ACHN (cell line): ENCODE measurements around the gene NUP210.

Experiments used
- DNase-seq: peaks from one replicate; pipeline ENCODE4 v3.0.0-alpha.2; 2015
- in situ Hi-C: cut with HindIII; loops from 2 replicates; pipeline ENCODE4 v1.10.0; 2017; ENCODE audit warnings: low sequenced_read_pairs, low pct_ligation_motif_present, low pct_unique_long_range_greater_than_20kb

NUP210 gene

DNA sequence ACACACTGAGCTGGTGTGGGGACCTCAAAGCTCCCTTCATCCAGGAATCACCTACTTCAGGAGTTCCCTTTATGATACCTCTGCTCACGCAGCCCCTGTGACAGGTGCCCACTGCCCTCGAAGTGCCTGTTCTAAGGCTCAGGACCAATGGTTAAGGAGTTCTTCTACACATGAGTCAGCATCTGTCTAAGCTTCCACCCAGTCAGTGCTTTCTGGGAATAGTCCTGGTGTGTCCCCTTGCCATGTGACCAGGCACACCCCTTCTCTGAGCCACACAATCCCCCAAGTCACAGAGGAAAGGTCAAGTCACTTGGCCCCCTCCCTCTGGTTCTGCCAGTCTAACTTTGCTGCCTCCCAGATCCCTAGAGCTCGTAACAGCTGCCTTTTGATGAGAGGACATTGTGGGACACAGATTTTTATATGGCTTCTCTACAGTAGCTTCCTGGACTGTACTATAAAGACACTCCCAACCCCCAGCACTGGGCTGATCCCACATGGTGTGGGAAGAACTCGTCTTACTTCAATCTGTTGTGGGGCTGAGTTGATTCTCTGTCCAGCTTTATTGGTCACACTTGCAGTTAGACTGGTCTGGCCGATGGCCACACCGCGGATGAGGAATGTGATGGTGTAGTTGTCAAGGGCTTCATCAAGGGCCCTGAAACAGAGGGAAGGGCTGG, 78.8 kb downstream of the NUP210 start:
- in situ Hi-C loops = no loop called here
- no peak for DNase-seq

DNA sequence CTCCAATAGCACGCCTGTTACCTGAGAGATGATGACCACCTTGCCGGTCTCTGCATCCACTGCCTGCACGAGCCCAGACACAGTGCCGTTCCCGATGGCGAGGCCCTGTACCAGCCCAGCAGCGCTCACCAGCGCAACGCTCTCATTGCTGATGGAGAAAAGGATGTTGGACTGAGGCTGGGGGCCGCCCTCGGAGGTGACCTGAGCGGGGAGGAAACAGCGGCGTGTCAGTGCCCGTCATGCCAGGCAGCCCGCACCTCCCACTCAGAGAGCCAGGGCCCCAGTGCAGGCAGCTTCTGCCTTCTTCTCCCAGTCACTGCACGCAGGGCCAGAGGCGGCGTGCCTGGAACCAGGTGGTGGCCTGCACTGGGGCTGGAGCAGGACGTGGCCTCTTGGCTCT, 80.3 kb downstream of the NUP210 start:
- in situ Hi-C loops = no loop called here
- no peak for DNase-seq

- peak; percentile 5 for DNase-seq
- in situ Hi-C loops = no loop called here
These were observed 81.1 kb downstream of the NUP210 start for GRCh38 chr3:13338996-13339395.

DNA sequence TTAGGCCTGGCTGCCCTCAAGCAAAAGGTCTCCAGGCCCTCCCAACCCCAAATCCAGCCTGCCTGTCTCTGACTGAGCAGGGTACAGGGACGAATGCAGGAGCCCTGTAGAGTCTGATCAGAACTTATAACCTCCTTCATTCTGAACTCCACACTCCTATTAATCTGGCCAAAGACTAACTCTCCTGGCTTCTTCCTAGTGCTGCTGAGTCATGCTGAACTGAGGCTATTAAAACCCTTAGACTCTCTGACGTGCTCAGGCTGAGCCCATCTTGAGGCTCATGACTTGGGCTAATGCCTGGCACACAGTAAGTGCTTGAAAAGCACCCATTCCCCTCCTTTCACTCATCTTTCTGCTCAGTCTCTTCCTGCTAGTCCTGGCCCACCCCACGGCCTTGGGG, 81.9 kb downstream of the NUP210 start:
- in situ Hi-C loops = no loop called here
- peak; percentile 15 for DNase-seq

DNA sequence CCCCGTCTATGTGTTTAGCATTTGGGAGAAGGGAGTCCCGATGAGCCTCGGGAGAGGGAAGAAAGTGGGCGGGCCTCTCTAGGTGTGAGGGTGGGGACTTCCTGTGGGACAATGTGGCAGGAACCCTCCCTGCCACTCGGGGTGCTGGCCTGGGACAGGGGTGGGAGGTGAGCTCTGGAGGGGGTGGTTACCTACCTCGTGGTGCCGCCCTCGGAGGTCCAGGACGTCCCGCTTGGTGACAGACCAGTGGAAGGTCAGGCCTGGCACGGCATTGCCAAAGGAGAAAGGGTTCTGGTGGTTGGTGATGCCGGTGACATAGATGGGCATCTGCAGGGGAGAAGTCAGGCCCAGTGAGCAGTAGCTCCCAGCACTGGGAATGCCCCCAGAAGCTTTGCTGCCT, 83.5 kb downstream of the NUP210 start:
- DNase-seq = no peak
- in situ Hi-C loops = no loop called here

DNA sequence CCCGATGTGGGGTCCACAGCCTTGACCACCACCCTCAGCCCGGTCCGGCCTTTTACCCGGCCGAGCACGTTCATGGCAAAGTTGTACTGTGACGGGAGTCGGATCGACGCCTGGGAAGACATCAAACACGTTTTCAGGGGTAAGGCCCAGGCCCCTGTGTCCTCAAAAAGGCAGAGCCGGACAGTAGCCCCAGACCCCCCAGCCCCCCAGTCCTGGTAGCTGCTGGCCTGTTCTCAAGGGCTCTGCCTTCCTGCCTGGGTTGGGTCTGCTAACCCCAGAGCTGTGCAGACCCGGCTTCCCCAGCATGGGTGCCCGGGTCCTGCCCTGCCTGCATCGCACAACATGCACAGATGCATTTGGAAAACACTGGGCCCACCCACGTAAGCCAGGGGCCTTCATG, 84.6 kb downstream of the NUP210 start:
- no peak for DNase-seq
- in situ Hi-C loops = no loop called here

- DNase-seq = no peak
- in situ Hi-C loops = no loop called here
These were observed 85.1 kb downstream of the NUP210 start for GRCh38 chr3:13335059-13335458.

DNA sequence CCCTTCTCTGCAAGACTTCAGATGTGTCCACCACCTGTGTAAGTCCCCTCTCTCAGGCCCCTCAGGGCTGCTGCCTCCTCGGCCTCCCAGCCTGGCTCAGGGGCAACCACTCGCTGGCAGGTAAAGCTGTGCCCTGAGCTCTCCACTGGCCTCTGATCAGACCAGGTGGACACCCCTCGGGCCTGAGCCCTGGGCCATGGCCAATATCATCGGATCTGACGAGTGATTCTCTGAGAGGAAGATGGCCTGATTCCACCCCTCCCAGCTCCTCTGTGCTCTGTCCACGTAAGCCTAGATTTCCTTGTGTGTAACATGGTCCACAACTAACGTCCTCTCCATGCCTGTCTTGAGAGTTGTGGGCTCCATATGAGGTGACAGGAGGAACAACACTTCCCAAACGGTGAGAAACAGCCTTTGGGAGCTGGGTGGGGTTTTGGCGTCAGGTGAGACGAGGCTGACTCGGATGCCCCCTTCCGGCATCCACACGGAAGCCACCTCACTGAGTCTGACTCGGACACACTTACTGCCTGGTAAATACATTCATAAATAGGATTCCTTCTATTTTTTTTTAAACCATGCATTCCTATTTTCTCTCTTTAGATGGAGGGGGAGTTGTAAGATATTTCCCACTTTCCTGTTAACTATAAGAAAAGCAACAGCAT, 86.8 kb downstream of the NUP210 start:
- in situ Hi-C loops = no loop called here
- no peak for DNase-seq

DNA sequence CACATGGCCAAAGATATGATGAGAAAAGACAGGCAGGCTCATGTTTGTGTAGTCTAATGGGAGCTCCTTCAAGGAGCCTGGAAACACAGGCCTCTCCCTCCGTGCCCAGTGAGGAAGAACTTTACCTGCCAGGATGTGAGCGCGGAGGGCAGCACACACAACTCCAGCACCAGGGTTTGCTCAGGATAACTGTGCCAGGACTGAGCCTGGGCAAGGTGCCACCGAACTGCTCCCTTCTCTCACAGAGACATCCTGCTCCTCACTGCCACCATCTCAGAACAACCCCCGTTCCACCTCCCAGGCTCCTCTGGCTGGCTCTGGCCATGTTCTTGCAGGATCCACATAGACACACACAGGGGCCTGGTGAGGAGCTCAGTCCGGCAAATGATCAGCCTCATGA, 87.4 kb downstream of the NUP210 start:
- in situ Hi-C loops = no loop called here
- DNase-seq = no peak

- DNase-seq = no peak
- in situ Hi-C loops = no loop called here
These were observed 88.0 kb downstream of the NUP210 start for GRCh38 chr3:13332158-13332557.

- DNase-seq = no peak
- in situ Hi-C loops = no loop called here
These were observed 90.4 kb downstream of the NUP210 start for GRCh38 chr3:13329746-13330145.

DNA sequence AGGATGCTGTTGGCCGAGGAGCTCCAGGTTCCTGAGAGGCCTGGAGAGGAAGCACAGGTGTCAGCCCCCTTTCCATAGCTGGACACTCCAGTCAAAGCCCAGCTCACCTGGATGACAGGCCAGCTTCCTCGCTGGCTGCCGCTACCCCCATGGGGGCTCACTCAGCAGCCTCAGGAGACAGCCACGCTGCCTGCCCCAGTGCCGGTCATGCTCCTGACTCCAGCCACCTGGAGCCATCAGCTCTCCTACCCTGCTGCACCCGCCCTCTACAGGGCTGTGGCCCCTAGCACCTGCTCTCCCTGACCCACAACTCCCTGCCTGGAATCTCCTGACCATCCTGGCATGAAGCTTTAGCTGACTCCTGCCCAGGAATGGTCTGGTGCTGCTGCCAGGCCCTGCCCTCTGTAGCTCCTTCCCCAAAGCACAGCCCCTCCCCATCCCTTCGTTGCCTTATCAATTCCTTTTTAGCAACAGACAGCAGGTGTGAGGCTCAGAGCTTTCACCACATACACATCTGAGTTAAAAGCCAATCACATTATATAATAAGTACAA, 94.2 kb downstream of the NUP210 start:
- in situ Hi-C loops = no loop called here
- DNase-seq = no peak

DNA sequence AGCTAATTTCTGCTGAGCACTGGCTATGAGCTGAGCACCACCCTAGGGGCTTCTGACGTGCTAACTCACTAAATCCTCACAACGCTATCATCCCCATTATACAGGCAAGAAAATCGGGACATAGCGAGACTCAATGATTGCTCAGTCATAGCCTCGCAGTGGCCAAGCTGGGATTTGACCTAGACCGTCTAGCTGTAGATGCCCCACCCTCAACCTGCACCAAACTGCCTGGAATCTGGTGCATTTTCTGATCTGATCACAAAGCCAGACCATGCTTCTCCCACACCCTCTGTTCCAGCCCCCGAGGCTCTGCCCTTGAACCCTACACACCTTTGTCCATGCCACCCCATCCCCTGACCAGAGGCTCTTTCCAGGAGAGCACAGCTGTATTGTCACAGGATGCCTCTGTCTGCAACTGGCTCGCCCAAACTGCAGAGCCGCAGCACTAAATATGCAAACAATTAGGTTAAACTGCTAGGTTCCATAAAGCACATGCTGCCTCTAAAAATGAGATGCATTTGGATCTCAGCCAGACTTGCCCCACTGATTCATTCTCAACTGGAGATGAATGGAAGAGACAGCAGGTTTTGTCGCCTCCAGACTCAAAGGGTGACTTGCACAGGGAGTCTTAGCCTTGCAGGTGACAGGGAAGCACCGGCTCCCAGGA, 95.2 kb downstream of the NUP210 start:
- in situ Hi-C loops = no loop called here
- no peak for DNase-seq

DNA sequence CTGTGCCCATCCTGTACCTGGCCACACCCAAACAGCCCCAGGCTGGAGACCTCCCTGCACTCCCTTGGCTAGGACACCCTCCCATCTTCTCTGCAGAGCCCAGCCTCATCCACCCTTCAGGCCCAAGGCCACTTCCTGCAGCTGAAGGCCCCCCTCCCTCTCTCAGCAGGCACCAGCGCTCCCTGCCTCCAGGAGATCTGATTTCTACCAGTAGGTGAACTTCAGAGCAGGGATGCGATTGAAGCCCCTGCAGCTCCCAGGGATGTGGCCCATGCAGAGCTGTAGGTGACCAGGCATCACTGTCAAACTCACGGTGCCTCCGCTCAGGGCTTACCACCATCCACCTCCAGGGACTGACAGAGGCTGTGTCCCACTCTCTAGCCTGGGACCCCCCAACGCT, 96.3 kb downstream of the NUP210 start:
- in situ Hi-C loops = no loop called here
- DNase-seq = no peak

- in situ Hi-C loops = no loop called here
- no peak for DNase-seq
These were observed 97.8 kb downstream of the NUP210 start for GRCh38 chr3:13322324-13322723.

DNA sequence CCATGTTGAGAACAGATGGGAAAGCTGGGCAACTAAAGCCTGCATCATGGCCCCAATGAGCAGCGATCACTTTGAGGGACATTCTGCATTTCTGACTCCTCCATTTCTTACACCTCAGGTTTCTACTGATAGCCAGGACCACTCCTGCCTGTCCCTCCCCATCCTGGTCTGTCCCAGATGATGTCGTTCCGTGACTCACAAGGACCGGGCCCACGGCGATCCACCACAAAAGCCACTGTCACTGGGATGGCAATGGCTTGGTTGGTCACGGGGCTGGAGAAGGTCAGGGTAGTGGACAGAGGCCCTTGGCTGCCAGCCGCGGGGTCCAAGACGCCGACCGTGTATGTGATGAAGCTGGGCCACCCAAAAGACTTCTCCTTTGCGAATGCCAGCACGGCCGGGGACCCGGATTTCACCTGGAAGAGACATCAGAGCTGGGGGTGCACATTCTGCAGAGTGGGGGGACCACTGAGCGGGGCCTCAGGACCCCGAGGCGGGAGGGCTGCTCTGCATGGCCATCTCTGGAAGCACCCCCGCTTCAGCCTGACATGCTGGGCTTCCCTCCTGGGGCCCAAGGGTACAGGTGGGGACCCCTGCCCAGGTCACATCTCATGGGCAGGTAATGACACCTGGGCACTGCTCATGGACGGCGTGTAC, 100.4 kb downstream of the NUP210 start:
- no peak for DNase-seq
- in situ Hi-C loops = no loop called here

DNA sequence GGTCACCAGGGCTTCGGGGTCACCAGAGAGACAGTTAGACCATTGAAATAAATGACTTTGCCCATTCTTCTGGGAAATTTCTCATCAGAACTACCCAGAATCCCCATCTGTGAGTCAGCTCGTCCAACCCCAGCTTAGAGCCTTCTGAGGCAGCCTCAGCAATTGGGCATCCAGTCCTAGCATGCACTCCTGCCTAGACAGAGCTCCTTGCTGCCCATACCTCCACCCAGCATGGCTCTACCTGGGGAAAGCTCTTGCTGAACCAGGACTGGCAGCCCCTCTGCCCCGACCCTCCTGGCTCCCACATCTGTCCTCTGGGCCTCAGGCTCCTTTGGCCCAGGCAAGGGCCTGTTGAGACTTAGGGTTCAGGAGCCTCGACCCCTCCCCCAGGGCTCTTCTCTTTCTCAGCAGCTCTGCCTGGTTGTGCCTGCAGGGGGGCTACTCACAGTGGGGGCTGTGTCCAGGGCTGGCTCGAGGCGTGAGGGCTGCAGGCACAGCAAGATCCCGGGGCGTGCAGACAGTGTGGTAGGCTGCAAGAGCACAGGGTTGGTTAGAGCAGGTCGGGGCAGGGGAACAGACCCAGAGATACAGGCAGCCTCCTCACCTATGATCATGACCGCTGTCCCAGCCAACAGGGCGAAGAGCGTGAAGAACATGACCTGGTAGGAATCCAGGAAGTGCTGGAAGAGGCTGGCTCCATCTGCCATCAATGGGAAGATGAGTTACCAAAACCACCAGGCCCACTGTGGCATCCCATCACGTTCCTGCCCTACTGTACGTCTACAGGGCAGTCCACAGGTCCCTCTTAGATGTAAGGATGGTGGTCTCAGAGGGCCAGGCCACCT, 101.3 kb downstream of the NUP210 start:
- no peak for DNase-seq
- in situ Hi-C loops = no loop called here

DNA sequence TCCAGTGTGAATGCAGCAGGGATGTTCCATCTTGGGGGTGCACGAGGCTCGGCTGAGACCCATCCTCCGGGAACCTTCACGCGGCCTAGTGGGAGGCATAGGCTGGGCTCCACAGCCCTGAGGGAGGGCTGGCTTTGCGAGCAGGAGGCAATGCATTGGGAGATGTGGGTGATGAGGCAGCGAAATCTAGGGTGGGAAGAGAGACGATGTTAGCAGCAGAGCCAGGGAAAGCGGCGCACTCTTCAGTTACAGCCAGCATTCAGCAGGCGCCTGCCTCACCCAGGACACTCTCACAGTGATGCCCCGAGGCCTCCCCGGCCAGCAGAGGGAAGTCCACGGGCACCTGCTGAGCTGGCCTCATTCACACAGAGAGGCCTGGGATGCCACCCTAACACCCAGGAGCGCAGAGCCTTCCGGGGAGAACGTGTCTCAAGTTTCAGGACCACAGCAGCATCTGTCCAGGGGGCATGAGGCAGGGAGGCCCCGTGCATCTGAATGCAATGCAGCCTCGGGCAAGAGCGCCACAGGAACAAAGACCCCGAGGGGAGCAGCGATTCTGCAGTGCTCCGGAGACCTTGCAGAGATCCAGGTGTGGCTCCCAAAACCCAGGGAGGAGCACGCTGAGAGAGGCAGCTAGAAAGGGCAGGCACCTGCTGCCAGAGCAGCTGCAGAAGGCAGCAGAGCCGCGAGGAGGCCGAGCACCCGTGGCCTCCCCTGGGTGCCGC, 102.4 kb downstream of the NUP210 start:
- in situ Hi-C loops = no loop called here
- DNase-seq = no peak
